GM23338 (cell line): ENCODE results near the gene PLA2G5. TPM values are rescaled to one million over a fixed set of nuclear protein-coding genes. Genes with fewer than 3 reads are reported as not detected.
"Not testable (repeated sequence)": the region's sequence is repeated elsewhere in the genome, so short reads cannot be mapped to it uniquely, and the experiment has no call there.

Experiments used
- ATAC-seq: fragments of 200-7000 bp; cut with Tn5 transposase; 3 replicates; pipeline ENCODE4 v1.9.1; 2020
- DNase-seq: peaks from one replicate; pipeline ENCODE4 v3.0.0-alpha.2; 2015; ENCODE audit warnings: low spot score
- H2AFZ ChIP-seq: fragments of 200-600 bp; sonication (generic); 2 replicates; pipeline ENCODE4 v1.8.0; 2016; ENCODE audit warnings: antibody characterized with exemption, mild to moderate bottlenecking, moderate library complexity
- H3F3A ChIP-seq: fragments of 200-600 bp; sonication (generic); replicated peaks from 2 replicates; pipeline ENCODE4 v1.8.0; 2017; ENCODE audit warnings: antibody characterized with exemption, mixed run types, low read depth
- H3K27ac ChIP-seq: fragments of 200-600 bp; sonication (generic); 2 replicates; pipeline ENCODE4 v1.6.1; 2016; ENCODE audit warnings: low read depth
- H3K27me3 ChIP-seq: fragments of 200-600 bp; sonication (generic); 2 replicates; pipeline ENCODE4 v1.8.0; 2016; ENCODE audit warnings: mild to moderate bottlenecking, mixed run types, moderate library complexity; ENCODE audit not compliant: insufficient read depth
- H3K36me3 ChIP-seq: fragments of 200-600 bp; sonication (generic); 2 replicates; pipeline ENCODE4 v1.8.0; 2016; ENCODE audit warnings: mild to moderate bottlenecking; ENCODE audit not compliant: insufficient read depth
- H3K4me1 ChIP-seq: fragments of 200-600 bp; sonication (generic); 2 replicates; pipeline ENCODE4 v1.8.0; 2016; ENCODE audit warnings: mild to moderate bottlenecking, moderate library complexity; ENCODE audit not compliant: insufficient read depth
- H3K4me2 ChIP-seq: fragments of 200-600 bp; sonication (generic); 2 replicates; pipeline ENCODE4 v1.7.1; 2017; ENCODE audit warnings: mixed run types
- H3K4me3 ChIP-seq: fragments of 200-600 bp; sonication (generic); 2 replicates; pipeline ENCODE4 v1.6.1; 2016; ENCODE audit warnings: mixed run types
- H3K79me2 ChIP-seq: fragments of 200-600 bp; sonication (generic); replicated peaks from 2 replicates; pipeline ENCODE4 v1.8.0; 2017; ENCODE audit warnings: mild to moderate bottlenecking; ENCODE audit not compliant: insufficient read depth
- H3K9me2 ChIP-seq: fragments of 200-600 bp; sonication (generic); 2 replicates; pipeline ENCODE4 v1.8.0; 2017; ENCODE audit not compliant: insufficient read depth
- H4K20me1 ChIP-seq: fragments of 200-600 bp; sonication (generic); replicated peaks from 2 replicates; pipeline ENCODE4 v1.8.0; 2017; ENCODE audit warnings: mild to moderate bottlenecking; ENCODE audit not compliant: insufficient read depth
- H3K27ac Mint-ChIP-seq: 2 replicates; pipeline ENCODE4 v1.8.0; 2020; ENCODE audit warnings: inconsistent platforms, mild to moderate bottlenecking, moderate library complexity, mixed read lengths
- H3K27me3 Mint-ChIP-seq: 3 replicates; pipeline ENCODE4 v1.8.0; 2022; ENCODE audit warnings: low read depth, mild to moderate bottlenecking, moderate library complexity, mixed read lengths, inconsistent platforms; ENCODE audit not compliant: insufficient read depth, poor library complexity
- H3K36me3 Mint-ChIP-seq: 3 replicates; pipeline ENCODE4 v1.8.0; 2021; ENCODE audit warnings: low read depth, mild to moderate bottlenecking, inconsistent platforms, moderate library complexity, mixed read lengths
- H3K4me1 Mint-ChIP-seq: 3 replicates; pipeline ENCODE4 v1.8.0; 2020; ENCODE audit warnings: mild to moderate bottlenecking, inconsistent platforms, mixed read lengths
- H3K4me3 Mint-ChIP-seq: 3 replicates; pipeline ENCODE4 v1.8.0; 2021; ENCODE audit warnings: moderate library complexity, mild to moderate bottlenecking, inconsistent platforms, mixed read lengths
- H3K9me3 Mint-ChIP-seq: 3 replicates; pipeline ENCODE4 v1.8.0; 2020; ENCODE audit warnings: moderate library complexity, mild to moderate bottlenecking, inconsistent platforms, mixed read lengths
- CREB1 ChIP-seq: fragments of 250-450 bp; sonication (Bioruptor Pico); IDR thresholded peaks from 2 replicates; pipeline ENCODE4 v1.5.0; 2020; ENCODE audit warnings: low read depth, mild to moderate bottlenecking, moderate library complexity
- CTCF ChIP-seq, 2 experiments: fragments of 200-600 bp in 1 of 2; sonication (generic) in 1 of 2; conservative IDR thresholded peaks; 2 replicates each; pipeline versions ENCODE4 v1.5.1 to v1.6.1; 2016 to 2017; ENCODE audit warnings: antibody characterized with exemption in 2 of 2, low read depth in 2 of 2, mild to moderate bottlenecking in 2 of 2, moderate library complexity in 1 of 2
- EZH2 ChIP-seq: fragments of 200-600 bp; sonication (generic); IDR thresholded peaks from one replicate; pipeline ENCODE4 v1.8.0; 2017; ENCODE audit warnings: antibody characterized with exemption, mild to moderate bottlenecking, low read depth; ENCODE audit not compliant: unreplicated experiment
- EZH2phosphoT487 ChIP-seq: fragments of 200-600 bp; sonication (generic); IDR thresholded peaks from one replicate; pipeline ENCODE4 v1.8.1; 2018; ENCODE audit warnings: antibody characterized with exemption; ENCODE audit not compliant: unreplicated experiment
- JUNB ChIP-seq: IDR thresholded peaks from one replicate; pipeline ENCODE4 v1.6.1; 2016; ENCODE audit warnings: antibody characterized with exemption; ENCODE audit not compliant: unreplicated experiment
- POLR2AphosphoS5 ChIP-seq: IDR thresholded peaks from 2 replicates; pipeline ENCODE4 v1.6.1; 2016; ENCODE audit warnings: antibody characterized with exemption, low read depth
- STAT1 ChIP-seq: IDR thresholded peaks from one replicate; pipeline ENCODE4 v1.6.1; 2016; ENCODE audit warnings: antibody characterized with exemption; ENCODE audit not compliant: unreplicated experiment
- ZNF331 ChIP-seq: fragments of 250-450 bp; sonication (Bioruptor Pico); IDR thresholded peaks from 2 replicates; pipeline ENCODE4 v1.5.0; 2020; ENCODE audit warnings: low read depth, mild to moderate bottlenecking, moderate library complexity
- ZNF462 ChIP-seq: fragments of 250-450 bp; sonication (Bioruptor Pico); IDR thresholded peaks from 2 replicates; pipeline ENCODE4 v1.5.0; 2020; ENCODE audit warnings: mild to moderate bottlenecking, moderate library complexity
- polyA plus RNA-seq: library from polyadenylated mRNA; unstranded; fragments of >200 nt; fragmentation: Nextera tagmentation; extraction: Ambion mirVana; gene quantifications from 2 replicates; pipeline ENCODE4 v1.2.1, GENCODE V29; 2016
- total RNA-seq: library from RNA; depleted of rRNA; stranded (reverse); fragments of >200 nt; shearing (Covaris generic); gene quantifications from 2 replicates; pipeline ENCODE4 v1.2.3, GENCODE V29; 2014

The PLA2G5 gene
- total and polyA plus RNA-seq, 2 experiments from 2014 or later = not detected

GRCh38 chr1:20059847-20060246 lies 10.1 kb upstream of the PLA2G5 start:
- H3K4me3 ChIP-seq = no peak overlapping the region
- Mint-ChIP-seq H3K27me3 (no peaks in the 10 kb centered on the region), H3K36me3 (no peaks in the 10 kb centered on the region; the same call in 1 of the 3 replicates), H3K4me1 (no peaks in the 10 kb centered on the region), H3K27ac (no peak overlapping the region), H3K4me3 (no peak overlapping the region), H3K9me3 (peaks cover 20% of the 10 kb centered on the region)
- no peaks in the 10 kb centered on the region for H3K36me3 ChIP-seq
- no peaks in the 10 kb centered on the region for H4K20me1 ChIP-seq
- H3K79me2 ChIP-seq = no peaks in the 10 kb centered on the region
- H3K9me2 ChIP-seq = peaks cover 3% of the 10 kb centered on the region; the same call in 1 of the 2 replicates
- TF ChIP-seq POLR2AphosphoS5 (no peak), JUNB (no peak), STAT1 (no peak), ZNF462 (CRISPR knock-in tag) (no peak), EZH2phosphoT487 (no peak), ZNF331 (CRISPR knock-in tag) (no peak), CTCF (conservative IDR thresholded peaks at IDR 0.05; ENCODE audit: low read depth in 2 of 2) (no peak), CREB1 (CRISPR knock-in tag) (no peak), EZH2 (no peak)
- H3K4me2 ChIP-seq = no peak overlapping the region
- DNase-seq (no peak), ATAC-seq (no peak)
- H3K27ac ChIP-seq = no peak overlapping the region
- H2AFZ ChIP-seq = no peak overlapping the region
- H3F3A ChIP-seq = no peaks in the 10 kb centered on the region
- H3K27me3 ChIP-seq = no peaks in the 10 kb centered on the region
- no peaks in the 10 kb centered on the region for H3K4me1 ChIP-seq

DNA sequence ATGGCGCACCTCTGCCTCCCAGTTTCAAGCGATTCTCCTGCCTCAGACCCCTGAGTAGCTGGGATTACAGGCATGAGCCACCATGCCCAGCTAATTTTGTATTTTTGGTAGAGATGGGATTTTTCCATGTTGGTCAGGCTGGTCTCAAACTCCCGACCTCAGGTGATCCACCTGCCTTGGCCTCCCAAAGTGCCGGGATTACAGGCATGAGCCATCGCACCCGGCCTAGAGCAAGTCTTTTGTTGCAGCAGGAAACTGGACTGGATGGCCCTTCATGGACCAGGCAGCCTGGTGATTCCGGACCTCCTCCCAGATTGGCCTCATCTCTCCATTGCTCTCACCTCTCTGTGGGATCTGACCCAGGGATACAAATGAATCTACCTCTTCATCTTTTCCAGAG lies 9.2 kb upstream of the PLA2G5 start:
- not testable (repeated sequence) for H3K4me2 ChIP-seq, H3K9me2 ChIP-seq, H3K27ac ChIP-seq, H3K79me2 ChIP-seq, H3K4me3 Mint-ChIP-seq, H3K4me3 ChIP-seq, H3K27ac Mint-ChIP-seq, H3K36me3 Mint-ChIP-seq, H2AFZ ChIP-seq, H3K4me1 ChIP-seq, H3K36me3 ChIP-seq, DNase-seq, H3F3A ChIP-seq, H3K4me1 Mint-ChIP-seq, H4K20me1 ChIP-seq, H3K27me3 Mint-ChIP-seq, ATAC-seq, H3K27me3 ChIP-seq
- peaks cover 14% of the 10 kb centered on the region for H3K9me3 Mint-ChIP-seq
